H1 (cell line): ENCODE data around the gene MAPK8. TPM values are rescaled to one million over a fixed set of nuclear protein-coding genes. Genes with fewer than 3 reads are reported as not detected.

Experiments used
- GABPA ChIP-seq: IDR thresholded peaks from 2 replicates; pipeline ENCODE4 v1.6.1; 2011; ENCODE audit warnings: mild to moderate bottlenecking, low read length, moderate library complexity, borderline replicate concordance; ENCODE audit not compliant: insufficient read depth
- POLR2A ChIP-seq, 2 experiments: IDR thresholded peaks; 1 replicate in 1 of 2; 2 replicates in 1 of 2; pipeline ENCODE4 v1.6.1; 2011; ENCODE audit warnings: low read depth in 2 of 2, low read length in 2 of 2, mild to moderate bottlenecking in 2 of 2; ENCODE audit errors: control extremely low read depth in 1 of 2
- polyA plus RNA-seq, 7 experiments: library from polyadenylated mRNA; depleted of rRNA in 3 of 7; stranded (reverse) in 5 of 7; unstranded in 2 of 7; fragments of >200 nt in 5 of 7; fragments of 200-250 nt in 2 of 7; gene quantifications; 1 replicate in 5 of 7; 2 replicates in 1 of 7; 4 replicates in 1 of 7; pipeline versions ENCODE4 v1.2.1 to v1.2.3, GENCODE V29; 2011 to 2013; ENCODE audit warnings: missing spikeins in 2 of 7, mixed read lengths in 2 of 7
- total RNA-seq: library from RNA; stranded (reverse); fragmentation: NEBNext Ultra II Directional; extraction: Animal tissue kit (Norgen Biotek cat#: 25700); gene quantifications from 2 replicates; pipeline ENCODE4 v1.2.1, GENCODE V29; 2021
- TF ChIP-seq, protein P1 (sequence below): fragments of 300-600 bp; sonication (generic); IDR thresholded peaks from 2 replicates; pipeline ENCODE4 v1.7.1; 2012; ENCODE audit warnings: low read length, moderate library complexity, mild to moderate bottlenecking, inconsistent platforms; ENCODE audit not compliant: insufficient replicate concordance

Gene MAPK8
- total and polyA plus RNA-seq, 2 of the 8 experiments (the other 6 are each of a cell fraction or from before 2014, with no cell fraction given) = 23.3 to 71.3 TPM

- TF ChIP-seq POLR2A (IDR thresholded peaks at IDR 0.05; ENCODE audit: control extremely low read depth in 1 of 2, low read depth in 2 of 2, low read length in 2 of 2) (no peak), GABPA (no peak)
- TF ChIP-seq, protein P1, sequence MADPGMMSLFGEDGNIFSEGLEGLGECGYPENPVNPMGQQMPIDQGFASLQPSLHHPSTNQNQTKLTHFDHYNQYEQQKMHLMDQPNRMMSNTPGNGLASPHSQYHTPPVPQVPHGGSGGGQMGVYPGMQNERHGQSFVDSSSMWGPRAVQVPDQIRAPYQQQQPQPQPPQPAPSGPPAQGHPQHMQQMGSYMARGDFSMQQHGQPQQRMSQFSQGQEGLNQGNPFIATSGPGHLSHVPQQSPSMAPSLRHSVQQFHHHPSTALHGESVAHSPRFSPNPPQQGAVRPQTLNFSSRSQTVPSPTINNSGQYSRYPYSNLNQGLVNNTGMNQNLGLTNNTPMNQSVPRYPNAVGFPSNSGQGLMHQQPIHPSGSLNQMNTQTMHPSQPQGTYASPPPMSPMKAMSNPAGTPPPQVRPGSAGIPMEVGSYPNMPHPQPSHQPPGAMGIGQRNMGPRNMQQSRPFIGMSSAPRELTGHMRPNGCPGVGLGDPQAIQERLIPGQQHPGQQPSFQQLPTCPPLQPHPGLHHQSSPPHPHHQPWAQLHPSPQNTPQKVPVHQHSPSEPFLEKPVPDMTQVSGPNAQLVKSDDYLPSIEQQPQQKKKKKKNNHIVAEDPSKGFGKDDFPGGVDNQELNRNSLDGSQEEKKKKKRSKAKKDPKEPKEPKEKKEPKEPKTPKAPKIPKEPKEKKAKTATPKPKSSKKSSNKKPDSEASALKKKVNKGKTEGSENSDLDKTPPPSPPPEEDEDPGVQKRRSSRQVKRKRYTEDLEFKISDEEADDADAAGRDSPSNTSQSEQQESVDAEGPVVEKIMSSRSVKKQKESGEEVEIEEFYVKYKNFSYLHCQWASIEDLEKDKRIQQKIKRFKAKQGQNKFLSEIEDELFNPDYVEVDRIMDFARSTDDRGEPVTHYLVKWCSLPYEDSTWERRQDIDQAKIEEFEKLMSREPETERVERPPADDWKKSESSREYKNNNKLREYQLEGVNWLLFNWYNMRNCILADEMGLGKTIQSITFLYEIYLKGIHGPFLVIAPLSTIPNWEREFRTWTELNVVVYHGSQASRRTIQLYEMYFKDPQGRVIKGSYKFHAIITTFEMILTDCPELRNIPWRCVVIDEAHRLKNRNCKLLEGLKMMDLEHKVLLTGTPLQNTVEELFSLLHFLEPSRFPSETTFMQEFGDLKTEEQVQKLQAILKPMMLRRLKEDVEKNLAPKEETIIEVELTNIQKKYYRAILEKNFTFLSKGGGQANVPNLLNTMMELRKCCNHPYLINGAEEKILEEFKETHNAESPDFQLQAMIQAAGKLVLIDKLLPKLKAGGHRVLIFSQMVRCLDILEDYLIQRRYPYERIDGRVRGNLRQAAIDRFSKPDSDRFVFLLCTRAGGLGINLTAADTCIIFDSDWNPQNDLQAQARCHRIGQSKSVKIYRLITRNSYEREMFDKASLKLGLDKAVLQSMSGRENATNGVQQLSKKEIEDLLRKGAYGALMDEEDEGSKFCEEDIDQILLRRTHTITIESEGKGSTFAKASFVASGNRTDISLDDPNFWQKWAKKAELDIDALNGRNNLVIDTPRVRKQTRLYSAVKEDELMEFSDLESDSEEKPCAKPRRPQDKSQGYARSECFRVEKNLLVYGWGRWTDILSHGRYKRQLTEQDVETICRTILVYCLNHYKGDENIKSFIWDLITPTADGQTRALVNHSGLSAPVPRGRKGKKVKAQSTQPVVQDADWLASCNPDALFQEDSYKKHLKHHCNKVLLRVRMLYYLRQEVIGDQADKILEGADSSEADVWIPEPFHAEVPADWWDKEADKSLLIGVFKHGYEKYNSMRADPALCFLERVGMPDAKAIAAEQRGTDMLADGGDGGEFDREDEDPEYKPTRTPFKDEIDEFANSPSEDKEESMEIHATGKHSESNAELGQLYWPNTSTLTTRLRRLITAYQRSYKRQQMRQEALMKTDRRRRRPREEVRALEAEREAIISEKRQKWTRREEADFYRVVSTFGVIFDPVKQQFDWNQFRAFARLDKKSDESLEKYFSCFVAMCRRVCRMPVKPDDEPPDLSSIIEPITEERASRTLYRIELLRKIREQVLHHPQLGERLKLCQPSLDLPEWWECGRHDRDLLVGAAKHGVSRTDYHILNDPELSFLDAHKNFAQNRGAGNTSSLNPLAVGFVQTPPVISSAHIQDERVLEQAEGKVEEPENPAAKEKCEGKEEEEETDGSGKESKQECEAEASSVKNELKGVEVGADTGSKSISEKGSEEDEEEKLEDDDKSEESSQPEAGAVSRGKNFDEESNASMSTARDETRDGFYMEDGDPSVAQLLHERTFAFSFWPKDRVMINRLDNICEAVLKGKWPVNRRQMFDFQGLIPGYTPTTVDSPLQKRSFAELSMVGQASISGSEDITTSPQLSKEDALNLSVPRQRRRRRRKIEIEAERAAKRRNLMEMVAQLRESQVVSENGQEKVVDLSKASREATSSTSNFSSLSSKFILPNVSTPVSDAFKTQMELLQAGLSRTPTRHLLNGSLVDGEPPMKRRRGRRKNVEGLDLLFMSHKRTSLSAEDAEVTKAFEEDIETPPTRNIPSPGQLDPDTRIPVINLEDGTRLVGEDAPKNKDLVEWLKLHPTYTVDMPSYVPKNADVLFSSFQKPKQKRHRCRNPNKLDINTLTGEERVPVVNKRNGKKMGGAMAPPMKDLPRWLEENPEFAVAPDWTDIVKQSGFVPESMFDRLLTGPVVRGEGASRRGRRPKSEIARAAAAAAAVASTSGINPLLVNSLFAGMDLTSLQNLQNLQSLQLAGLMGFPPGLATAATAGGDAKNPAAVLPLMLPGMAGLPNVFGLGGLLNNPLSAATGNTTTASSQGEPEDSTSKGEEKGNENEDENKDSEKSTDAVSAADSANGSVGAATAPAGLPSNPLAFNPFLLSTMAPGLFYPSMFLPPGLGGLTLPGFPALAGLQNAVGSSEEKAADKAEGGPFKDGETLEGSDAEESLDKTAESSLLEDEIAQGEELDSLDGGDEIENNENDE = no peak
Observed at GRCh38 chr10:48411510-48411909, 105.0 kb downstream of the MAPK8 start (continued).
